EL (cell line): Measurements from ENCODE around the gene CPLANE1.
"Not testable (repeated sequence)": the region's sequence is repeated elsewhere in the genome, so short reads cannot be mapped to it uniquely, and the experiment has no call there.

Experiments
- DNase-seq: peaks from one replicate; pipeline ENCODE4 v3.0.0-alpha.2; 2016

The CPLANE1 gene

GRCh38 chr5:37112383-37112991 is 136.7 kb downstream of the CPLANE1 start:
- no peak for DNase-seq

- DNase-seq = no peak
Observed at GRCh38 chr5:37111426-37112382, 137.5 kb downstream of the CPLANE1 start.

- no peak for DNase-seq
Observed at GRCh38 chr5:37110135-37110534, 139.0 kb downstream of the CPLANE1 start.

GRCh38 chr5:37109338-37109737 is 139.8 kb downstream of the CPLANE1 start:
- no peak for DNase-seq

GRCh38 chr5:37103302-37103701 is 145.9 kb downstream of the CPLANE1 start:
- DNase-seq = no peak

GRCh38 chr5:37099267-37099666 is 149.9 kb downstream of the CPLANE1 start:
- not testable (repeated sequence) for DNase-seq

- DNase-seq = not testable (repeated sequence)
Observed at GRCh38 chr5:37093795-37094194, 155.4 kb downstream of the CPLANE1 start.

GRCh38 chr5:37090781-37091180 is 158.4 kb downstream of the CPLANE1 start:
- no peak for DNase-seq

- no peak for DNase-seq
Observed at GRCh38 chr5:37090123-37090726, 159.0 kb downstream of the CPLANE1 start.

- DNase-seq = no peak
Observed at GRCh38 chr5:37088009-37088408, 161.2 kb downstream of the CPLANE1 start.

- DNase-seq = peak; percentile 60
Observed at GRCh38 chr5:37086466-37087173, 162.6 kb downstream of the CPLANE1 start.

- not testable (repeated sequence) for DNase-seq
Observed at GRCh38 chr5:37086026-37086425, 163.2 kb downstream of the CPLANE1 start.

- DNase-seq = not testable (repeated sequence)
Observed at GRCh38 chr5:37082977-37083376, 166.2 kb downstream of the CPLANE1 start.

- no peak for DNase-seq
Observed at GRCh38 chr5:37080697-37081096, 168.5 kb downstream of the CPLANE1 start.

- DNase-seq = no peak
Observed at GRCh38 chr5:37077146-37077545, 172.0 kb downstream of the CPLANE1 start.

- DNase-seq = no peak
Observed at GRCh38 chr5:37075399-37075950, 173.7 kb downstream of the CPLANE1 start.

GRCh38 chr5:37071901-37072581 is 177.1 kb downstream of the CPLANE1 start:
- DNase-seq = peak; percentile 81

GRCh38 chr5:37071487-37071886 is 177.7 kb downstream of the CPLANE1 start:
- no peak for DNase-seq

- DNase-seq = no peak
Observed at GRCh38 chr5:37064442-37064841, 184.7 kb downstream of the CPLANE1 start.

- DNase-seq = no peak
Observed at GRCh38 chr5:37063739-37064138, 185.4 kb downstream of the CPLANE1 start.

- DNase-seq = no peak
Observed at GRCh38 chr5:37060030-37060429, 189.1 kb downstream of the CPLANE1 start.

- no peak for DNase-seq
Observed at GRCh38 chr5:37056762-37057161, 192.4 kb downstream of the CPLANE1 start.
